Loucy (cell line): ENCODE results near the gene ARL5C.

Experiments used
- H2AFZ ChIP-seq: fragments of 200-600 bp; sonication (generic); 2 replicates; pipeline ENCODE4 v1.6.0; 2016; ENCODE audit warnings: antibody characterized with exemption, mild to moderate bottlenecking, low read length, moderate library complexity
- H3F3A ChIP-seq: fragments of 200-600 bp; 2 replicates; pipeline ENCODE4 v1.6.0; 2016; ENCODE audit warnings: antibody characterized with exemption, low read depth, mild to moderate bottlenecking
- H3K27me3 ChIP-seq: fragments of 200-600 bp; sonication (generic); 2 replicates; pipeline ENCODE4 v1.6.1; 2014; ENCODE audit warnings: low read length, mild to moderate bottlenecking; ENCODE audit not compliant: insufficient read depth, poor library complexity, severe bottlenecking
- H3K36me3 ChIP-seq: fragments of 200-600 bp; sonication (generic); 2 replicates; pipeline ENCODE4 v1.6.1; 2016; ENCODE audit warnings: low read length; ENCODE audit not compliant: insufficient read depth
- H3K4me1 ChIP-seq: fragments of 200-600 bp; sonication (generic); 2 replicates; pipeline ENCODE4 v1.5.1; 2014; ENCODE audit warnings: low read length, mild to moderate bottlenecking; ENCODE audit not compliant: insufficient read depth, poor library complexity, severe bottlenecking
- H3K4me2 ChIP-seq: fragments of 200-600 bp; sonication (generic); 2 replicates; pipeline ENCODE4 v1.6.0; 2014; ENCODE audit warnings: antibody characterized with exemption, low read length, low read depth, mild to moderate bottlenecking; ENCODE audit not compliant: poor library complexity, severe bottlenecking
- H3K4me3 ChIP-seq: fragments of 200-600 bp; sonication (generic); 2 replicates; pipeline ENCODE4 v1.5.1; 2014; ENCODE audit warnings: low read length, mild to moderate bottlenecking, mixed read lengths; ENCODE audit not compliant: poor library complexity, severe bottlenecking
- H3K79me2 ChIP-seq: fragments of 200-600 bp; sonication (generic); 2 replicates; pipeline ENCODE4 v1.6.1; 2014; ENCODE audit warnings: low read length; ENCODE audit not compliant: insufficient read depth
- H3K9ac ChIP-seq: fragments of 200-600 bp; sonication (generic); 2 replicates; pipeline ENCODE4 v1.6.0; 2014; ENCODE audit warnings: mild to moderate bottlenecking, low read depth, low read length, moderate library complexity; ENCODE audit not compliant: poor library complexity, severe bottlenecking
- H3K9me2 ChIP-seq: fragments of 200-600 bp; sonication (generic); replicated peaks from 2 replicates; pipeline ENCODE4 v1.6.1; 2016; ENCODE audit warnings: low read depth, low read length, mixed read lengths
- H3K9me3 ChIP-seq: fragments of 200-600 bp; sonication (generic); 2 replicates; pipeline ENCODE4 v1.6.1; 2014; ENCODE audit warnings: mild to moderate bottlenecking, antibody characterized with exemption, low read length, low read depth; ENCODE audit not compliant: insufficient read depth
- H4K20me1 ChIP-seq: fragments of 200-600 bp; sonication (generic); 2 replicates; pipeline ENCODE4 v1.6.0; 2014; ENCODE audit warnings: antibody characterized with exemption, low read length, mild to moderate bottlenecking; ENCODE audit not compliant: insufficient read depth, poor library complexity, severe bottlenecking
- CTCF ChIP-seq: fragments of 200-600 bp; sonication (generic); conservative IDR thresholded peaks from 2 replicates; pipeline ENCODE4 v1.5.1; 2014; ENCODE audit warnings: mild to moderate bottlenecking, antibody characterized with exemption, low read length
- EZH2phosphoT487 ChIP-seq: fragments of 200-600 bp; IDR thresholded peaks from 2 replicates; pipeline ENCODE4 v1.6.1; 2018; ENCODE audit warnings: antibody characterized with exemption, mild to moderate bottlenecking, moderate library complexity, borderline replicate concordance

Gene ARL5C

GRCh38 chr17:39114723-39115122, 51.2 kb downstream of the ARL5C start:
- Histone ChIP-seq H3K4me3 (no peak overlapping the region), H3K4me2 (no peak overlapping the region), H3K9ac (no peak overlapping the region), H3K36me3 (no peaks in the 10 kb centered on the region), H3K9me3 (no peaks in the 10 kb centered on the region), H3K27me3 (no peaks in the 10 kb centered on the region), H3F3A (no peaks in the 10 kb centered on the region), H3K9me2 (no peaks in the 10 kb centered on the region), H2AFZ (no peak overlapping the region), H4K20me1 (no peaks in the 10 kb centered on the region), H3K79me2 (no peaks in the 10 kb centered on the region), H3K4me1 (no peaks in the 10 kb centered on the region)
- TF ChIP-seq CTCF (no peak), EZH2phosphoT487 (no peak)

- TF ChIP-seq CTCF (no peak), EZH2phosphoT487 (no peak)
- Histone ChIP-seq H3K9ac (no peak overlapping the region), H3K4me2 (no peak overlapping the region), H3K4me1 (no peaks in the 10 kb centered on the region), H2AFZ (no peak overlapping the region), H4K20me1 (no peaks in the 10 kb centered on the region), H3K36me3 (no peaks in the 10 kb centered on the region), H3K9me2 (no peaks in the 10 kb centered on the region), H3F3A (no peaks in the 10 kb centered on the region), H3K79me2 (no peaks in the 10 kb centered on the region), H3K4me3 (no peak overlapping the region), H3K27me3 (no peaks in the 10 kb centered on the region), H3K9me3 (no peaks in the 10 kb centered on the region)
Observed at GRCh38 chr17:39113871-39114270, 52.1 kb downstream of the ARL5C start.

GRCh38 chr17:39110435-39111136, 55.4 kb downstream of the ARL5C start:
- TF ChIP-seq CTCF, result no peak
- no peak for TF ChIP-seq EZH2phosphoT487
- Histone ChIP-seq H3K9me2 (no peaks in the 10 kb centered on the region), H3K79me2 (no peaks in the 10 kb centered on the region), H3K9me3 (no peaks in the 10 kb centered on the region), H3F3A (no peaks in the 10 kb centered on the region), H2AFZ (no peak overlapping the region), H3K36me3 (no peaks in the 10 kb centered on the region), H3K4me3 (no peak overlapping the region), H4K20me1 (no peaks in the 10 kb centered on the region), H3K4me2 (no peak overlapping the region), H3K4me1 (no peaks in the 10 kb centered on the region), H3K9ac (no peak overlapping the region), H3K27me3 (no peaks in the 10 kb centered on the region)
